ENCODE data around the gene DAGLA. TPM values are rescaled to one million over a fixed set of nuclear protein-coding genes. Genes with fewer than 3 reads are reported as not detected.

The DAGLA gene
- total RNA-seq, 1 experiment from 2014 or later, result 4.5 TPM

- Histone ChIP-seq H2AFZ (ENCODE audit: low read length) (no peak overlapping the region), H3K4ac (ENCODE audit: low read depth, low read length) (no peak overlapping the region), H2AK5ac (ENCODE audit: insufficient read length, low read length) (no peak overlapping the region), H3K9ac (ENCODE audit: extremely low read depth, insufficient read length, low read length) (no peak overlapping the region), H3K4me1 (ENCODE audit: insufficient read depth, low read length) (peaks cover 3% of the 10 kb centered on the region; the same call in 1 of the 2 replicates), H3K4me2 (ENCODE audit: insufficient read depth, insufficient read length, low read length) (no peak overlapping the region), H3K18ac (ENCODE audit: insufficient read length, low read depth, low read length) (no peak overlapping the region), H3K14ac (ENCODE audit: insufficient read depth, low read length) (no peak overlapping the region), H2BK15ac (ENCODE audit: low read depth, low read length) (no peak overlapping the region), H3K9me3 (ENCODE audit: control insufficient read depth, low read depth, low read length) (no peaks in the 10 kb centered on the region), H2BK5ac (ENCODE audit: insufficient read length, low read length) (no peak overlapping the region), H3K27me3 (ENCODE audit: insufficient read depth, low read length) (no peaks in the 10 kb centered on the region), H2BK120ac (ENCODE audit: low read depth, low read length, poor library complexity, severe bottlenecking) (no peak overlapping the region), H2BK20ac (ENCODE audit: low read depth, low read length, poor library complexity, severe bottlenecking) (no peak overlapping the region), H4K91ac (ENCODE audit: insufficient read length, low read depth, low read length) (no peak overlapping the region), H4K5ac (ENCODE audit: insufficient read length, low read depth, low read length) (no peak overlapping the region), H3K79me1 (ENCODE audit: insufficient read depth, low read depth, low read length, poor library complexity, severe bottlenecking) (no peaks in the 10 kb centered on the region), H3T11ph (ENCODE audit: low read length) (no peak overlapping the region), H3K79me2 (ENCODE audit: insufficient read depth, low read length) (no peaks in the 10 kb centered on the region), H3K27ac (ENCODE audit: insufficient read length, low read depth, low read length) (no peak overlapping the region), H3K23ac (ENCODE audit: insufficient read length, low read depth, low read length) (no peak overlapping the region), H3K56ac (ENCODE audit: insufficient read length, low read depth, low read length) (no peak overlapping the region), H3K23me2 (ENCODE audit: insufficient read length, low read depth, low read length, poor library complexity, severe bottlenecking) (no peaks in the 10 kb centered on the region), H4K8ac (replicated peaks; ENCODE audit: insufficient read length, low read depth, low read length) (no peak overlapping the region), H2BK12ac (ENCODE audit: insufficient read length, low read depth, low read length) (no peak overlapping the region), H4K20me1 (ENCODE audit: control insufficient read depth, insufficient read depth, insufficient read length) (no peaks in the 10 kb centered on the region)
- Mint-ChIP-seq H3K9me3 (no peaks in the 10 kb centered on the region; a peak in 2 of 5 replicates), H3K27me3 (ENCODE audit: low read depth) (peaks cover 27% of the 10 kb centered on the region), H3K4me1 (peaks cover 9 to 23% of the 10 kb centered on the region in 2 experiments), H3K27ac (no peak overlapping the region), H3K36me3 (ENCODE audit: insufficient read depth in 1 of 3, low read depth in 3 of 3) (no peaks in the 10 kb centered on the region), H3K4me3 (no peak overlapping the region)
- WGBS (ENCODE audit: extremely low coverage, insufficient read length, low lambda C conversion rate), result no CpG with 5 or more reads among the region's 4 CpGs
- DNase-seq, result no peak
- TF ChIP-seq, protein P1, sequence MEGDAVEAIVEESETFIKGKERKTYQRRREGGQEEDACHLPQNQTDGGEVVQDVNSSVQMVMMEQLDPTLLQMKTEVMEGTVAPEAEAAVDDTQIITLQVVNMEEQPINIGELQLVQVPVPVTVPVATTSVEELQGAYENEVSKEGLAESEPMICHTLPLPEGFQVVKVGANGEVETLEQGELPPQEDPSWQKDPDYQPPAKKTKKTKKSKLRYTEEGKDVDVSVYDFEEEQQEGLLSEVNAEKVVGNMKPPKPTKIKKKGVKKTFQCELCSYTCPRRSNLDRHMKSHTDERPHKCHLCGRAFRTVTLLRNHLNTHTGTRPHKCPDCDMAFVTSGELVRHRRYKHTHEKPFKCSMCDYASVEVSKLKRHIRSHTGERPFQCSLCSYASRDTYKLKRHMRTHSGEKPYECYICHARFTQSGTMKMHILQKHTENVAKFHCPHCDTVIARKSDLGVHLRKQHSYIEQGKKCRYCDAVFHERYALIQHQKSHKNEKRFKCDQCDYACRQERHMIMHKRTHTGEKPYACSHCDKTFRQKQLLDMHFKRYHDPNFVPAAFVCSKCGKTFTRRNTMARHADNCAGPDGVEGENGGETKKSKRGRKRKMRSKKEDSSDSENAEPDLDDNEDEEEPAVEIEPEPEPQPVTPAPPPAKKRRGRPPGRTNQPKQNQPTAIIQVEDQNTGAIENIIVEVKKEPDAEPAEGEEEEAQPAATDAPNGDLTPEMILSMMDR (conservative IDR thresholded peaks at IDR 0.05), result no peak
Measured at GRCh38 chr11:61669417-61669816, 10.8 kb upstream of the DAGLA start.

Measured in H9 (cell line).